WTC11 (cell line): ENCODE measurements around the gene MTPN. TPM values are rescaled to one million over a fixed set of nuclear protein-coding genes. Genes with fewer than 3 reads are reported as not detected.

Source experiments
- ATAC-seq: fragments of 200-7000 bp; cut with Tn5 transposase; 2 replicates; pipeline ENCODE4 v1.10.0; 2021; ENCODE audit warnings: mild to moderate bottlenecking, moderate library complexity
- CTCF ChIA-PET: fragments of 300-600 bp; sonication (Branson Sonifier 250); formaldehyde crosslinking; loops from one replicate; lab custom pipeline; 2021; ENCODE audit warnings: antibody characterized with exemption; lab: Charles Lee
- POLR2A ChIA-PET: fragments of 350-600 bp; sonication (Branson Sonifier 250); formaldehyde crosslinking; loops from one replicate; lab custom pipeline; 2021; ENCODE audit warnings: antibody characterized with exemption; lab: Charles Lee
- DNase-seq: peaks from one replicate; pipeline ENCODE4 v3.0.0; 2021; ENCODE audit warnings: low spot score
- H3K27ac Mint-ChIP-seq: 2 replicates; pipeline ENCODE4 v1.8.0; 2021; ENCODE audit warnings: mixed read lengths
- H3K27me3 Mint-ChIP-seq: 2 replicates; pipeline ENCODE4 v1.8.0; 2021; ENCODE audit warnings: low read depth, mild to moderate bottlenecking, moderate library complexity, mixed read lengths
- H3K36me3 Mint-ChIP-seq: 2 replicates; pipeline ENCODE4 v1.8.0; 2021; ENCODE audit warnings: mixed read lengths
- H3K4me1 Mint-ChIP-seq: 2 replicates; pipeline ENCODE4 v1.8.0; 2022; ENCODE audit warnings: mixed read lengths
- H3K4me3 Mint-ChIP-seq: 2 replicates; pipeline ENCODE4 v1.8.0; 2021; ENCODE audit warnings: mild to moderate bottlenecking, moderate library complexity, mixed read lengths
- H3K9me3 Mint-ChIP-seq: 2 replicates; pipeline ENCODE4 v1.8.0; 2021; ENCODE audit warnings: mixed read lengths
- ELF4 ChIP-seq: sonication (generic); formaldehyde crosslinking; IDR thresholded peaks from 2 replicates; pipeline ENCODE4 v1.8.1; 2022; ENCODE audit warnings: low read depth, mild to moderate bottlenecking, moderate library complexity, missing genetic modification reagents
- JUN ChIP-seq: sonication (generic); formaldehyde crosslinking; IDR thresholded peaks from 2 replicates; pipeline ENCODE4 v1.8.0; 2023; ENCODE audit warnings: mild to moderate bottlenecking, missing genetic modification reagents
- KAT7 ChIP-seq: sonication (generic); formaldehyde crosslinking; IDR thresholded peaks from 2 replicates; pipeline ENCODE4 v1.8.1; 2023; ENCODE audit warnings: missing genetic modification reagents, mild to moderate bottlenecking, borderline replicate concordance
- NFATC4 ChIP-seq: fragments of 250-450 bp; sonication (Bioruptor Pico); IDR thresholded peaks from 2 replicates; pipeline ENCODE4 v1.9.0; 2021; ENCODE audit warnings: mild to moderate bottlenecking
- NR3C1 ChIP-seq: sonication (generic); formaldehyde crosslinking; conservative IDR thresholded peaks from 2 replicates; pipeline ENCODE4 v1.8.1; 2023; ENCODE audit warnings: low read depth, mild to moderate bottlenecking, missing genetic modification reagents
- TP53 ChIP-seq: sonication (generic); formaldehyde crosslinking; IDR thresholded peaks from 2 replicates; pipeline ENCODE4 v1.8.1; 2023; ENCODE audit warnings: mild to moderate bottlenecking, missing genetic modification reagents
- ZNF263 ChIP-seq: sonication (generic); formaldehyde crosslinking; IDR thresholded peaks from 2 replicates; pipeline ENCODE4 v1.8.1; 2022; ENCODE audit warnings: low read depth, mild to moderate bottlenecking, moderate library complexity, missing genetic modification reagents
- ZNF423 ChIP-seq: fragments of 250-450 bp; sonication (Bioruptor Pico); IDR thresholded peaks from 2 replicates; pipeline ENCODE4 v2.1.2; 2022; ENCODE audit warnings: mild to moderate bottlenecking, moderate library complexity
- ZNF671 ChIP-seq: fragments of 250-450 bp; sonication (Bioruptor Pico); IDR thresholded peaks from 2 replicates; pipeline ENCODE4 v1.8.0; 2021; ENCODE audit warnings: mild to moderate bottlenecking
- total RNA-seq: library from RNA; stranded (reverse); gene quantifications from 3 replicates; pipeline ENCODE4 v1.2.3, GENCODE V29; 2021
- TF ChIP-seq, protein P1 (sequence below): fragments of 250-450 bp; sonication (Bioruptor Pico); IDR thresholded peaks from 2 replicates; pipeline ENCODE4 v1.8.0; 2021; ENCODE audit warnings: mild to moderate bottlenecking
- TF ChIP-seq, protein P2 (sequence below): sonication (generic); formaldehyde crosslinking; IDR thresholded peaks from 2 replicates; pipeline ENCODE4 v1.8.1; 2023; ENCODE audit warnings: mild to moderate bottlenecking, missing genetic modification reagents, moderate library complexity
- TF ChIP-seq, protein P3 (sequence below): sonication (generic); formaldehyde crosslinking; conservative IDR thresholded peaks from 2 replicates; pipeline ENCODE4 v1.8.1; 2023; ENCODE audit warnings: mild to moderate bottlenecking, low read depth, missing genetic modification reagents, moderate library complexity
- TF ChIP-seq, protein P4 (sequence below): sonication (generic); formaldehyde crosslinking; IDR thresholded peaks from 2 replicates; pipeline ENCODE4 v1.8.0; 2023; ENCODE audit warnings: missing genetic modification reagents
- TF ChIP-seq, protein P5 (sequence below): fragments of 250-450 bp; sonication (Bioruptor Pico); IDR thresholded peaks from 2 replicates; pipeline ENCODE4 v1.9.0; 2021; ENCODE audit warnings: mild to moderate bottlenecking
- TF ChIP-seq, protein P6 (sequence below): sonication (generic); formaldehyde crosslinking; IDR thresholded peaks from 2 replicates; pipeline ENCODE4 v1.8.1; 2022; ENCODE audit warnings: low read depth, mild to moderate bottlenecking, moderate library complexity, missing genetic modification reagents, borderline replicate concordance
- TF ChIP-seq, protein P7 (sequence below): sonication (generic); formaldehyde crosslinking; IDR thresholded peaks from 2 replicates; pipeline ENCODE4 v1.8.1; 2023; ENCODE audit warnings: mild to moderate bottlenecking, moderate library complexity, missing genetic modification reagents
- TF ChIP-seq, protein P8 (sequence below): sonication (generic); formaldehyde crosslinking; IDR thresholded peaks from 2 replicates; pipeline ENCODE4 v1.8.1; 2023; ENCODE audit warnings: mild to moderate bottlenecking, missing genetic modification reagents, moderate library complexity
- TF ChIP-seq, protein P9 (sequence below): fragments of 250-450 bp; sonication (Bioruptor Pico); IDR thresholded peaks from 2 replicates; pipeline ENCODE4 v1.9.0; 2021; ENCODE audit warnings: moderate library complexity, mild to moderate bottlenecking, inconsistent platforms, borderline replicate concordance

Gene MTPN
- total RNA-seq, 1 experiment from 2014 or later: 92.5 TPM

DNA sequence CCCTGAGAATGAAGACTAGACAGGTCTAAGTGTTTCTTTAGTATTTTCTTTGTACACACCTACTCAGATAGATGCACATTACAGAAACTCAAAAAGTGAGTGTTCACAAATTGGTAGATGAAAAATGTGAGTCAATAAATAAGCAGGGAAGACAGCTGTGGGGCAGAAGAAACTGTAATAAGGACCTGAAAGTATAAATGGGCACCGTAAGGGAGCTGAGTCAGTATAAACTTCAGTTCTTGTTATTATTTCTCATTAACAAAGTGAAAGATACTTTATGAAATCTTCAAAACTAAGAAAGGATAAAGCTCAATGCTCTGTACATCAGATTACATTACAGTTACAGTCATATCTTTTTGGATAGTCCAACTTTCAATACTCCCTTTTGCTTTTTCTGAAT is 2.5 kb downstream of the MTPN start (continued):
- TF ChIP-seq, protein P1, sequence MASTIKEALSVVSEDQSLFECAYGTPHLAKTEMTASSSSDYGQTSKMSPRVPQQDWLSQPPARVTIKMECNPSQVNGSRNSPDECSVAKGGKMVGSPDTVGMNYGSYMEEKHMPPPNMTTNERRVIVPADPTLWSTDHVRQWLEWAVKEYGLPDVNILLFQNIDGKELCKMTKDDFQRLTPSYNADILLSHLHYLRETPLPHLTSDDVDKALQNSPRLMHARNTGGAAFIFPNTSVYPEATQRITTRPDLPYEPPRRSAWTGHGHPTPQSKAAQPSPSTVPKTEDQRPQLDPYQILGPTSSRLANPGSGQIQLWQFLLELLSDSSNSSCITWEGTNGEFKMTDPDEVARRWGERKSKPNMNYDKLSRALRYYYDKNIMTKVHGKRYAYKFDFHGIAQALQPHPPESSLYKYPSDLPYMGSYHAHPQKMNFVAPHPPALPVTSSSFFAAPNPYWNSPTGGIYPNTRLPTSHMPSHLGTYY (CRISPR knock-in tag): no peak
- no peak for TF ChIP-seq ELF4 (CRISPR knock-in tag)
- TF ChIP-seq, protein P2, sequence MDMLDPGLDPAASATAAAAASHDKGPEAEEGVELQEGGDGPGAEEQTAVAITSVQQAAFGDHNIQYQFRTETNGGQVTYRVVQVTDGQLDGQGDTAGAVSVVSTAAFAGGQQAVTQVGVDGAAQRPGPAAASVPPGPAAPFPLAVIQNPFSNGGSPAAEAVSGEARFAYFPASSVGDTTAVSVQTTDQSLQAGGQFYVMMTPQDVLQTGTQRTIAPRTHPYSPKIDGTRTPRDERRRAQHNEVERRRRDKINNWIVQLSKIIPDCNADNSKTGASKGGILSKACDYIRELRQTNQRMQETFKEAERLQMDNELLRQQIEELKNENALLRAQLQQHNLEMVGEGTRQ (CRISPR knock-in tag): no peak
- TF ChIP-seq, all 79 proteins: peak for 0

DNA sequence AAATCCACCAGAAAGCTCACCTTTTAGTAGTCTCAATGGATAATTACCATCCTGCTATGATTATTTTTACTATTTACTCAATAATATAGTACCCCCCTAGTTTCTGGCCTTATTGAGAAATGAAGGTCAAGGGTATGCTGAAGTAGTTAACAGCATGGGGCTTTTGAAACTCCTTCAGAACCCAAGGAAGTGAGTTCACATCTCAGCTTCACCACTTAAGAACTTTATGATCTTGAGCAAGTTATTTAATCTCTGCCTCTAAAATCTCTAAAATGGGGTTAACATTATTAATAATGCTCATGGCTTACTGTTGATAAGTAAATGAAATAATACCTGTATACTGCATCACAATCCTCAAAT is 5.8 kb downstream of the MTPN start:
- Mint-ChIP-seq H3K27me3 (no peaks in the 10 kb centered on the region), H3K4me1 (peaks cover 12% of the 10 kb centered on the region), H3K27ac (no peak overlapping the region), H3K4me3 (no peak overlapping the region), H3K9me3 (no peaks in the 10 kb centered on the region), H3K36me3 (peaks cover 7% of the 10 kb centered on the region; the same call in 1 of the 2 replicates)
- no peak for DNase-seq
- ChIA-PET POLR2A (no interaction called here), CTCF (no interaction called here)
- no peak for ATAC-seq
- no peak for TF ChIP-seq ZNF423 (CRISPR knock-in tag)
- no peak for TF ChIP-seq JUN (CRISPR knock-in tag)
- TF ChIP-seq, protein P3, sequence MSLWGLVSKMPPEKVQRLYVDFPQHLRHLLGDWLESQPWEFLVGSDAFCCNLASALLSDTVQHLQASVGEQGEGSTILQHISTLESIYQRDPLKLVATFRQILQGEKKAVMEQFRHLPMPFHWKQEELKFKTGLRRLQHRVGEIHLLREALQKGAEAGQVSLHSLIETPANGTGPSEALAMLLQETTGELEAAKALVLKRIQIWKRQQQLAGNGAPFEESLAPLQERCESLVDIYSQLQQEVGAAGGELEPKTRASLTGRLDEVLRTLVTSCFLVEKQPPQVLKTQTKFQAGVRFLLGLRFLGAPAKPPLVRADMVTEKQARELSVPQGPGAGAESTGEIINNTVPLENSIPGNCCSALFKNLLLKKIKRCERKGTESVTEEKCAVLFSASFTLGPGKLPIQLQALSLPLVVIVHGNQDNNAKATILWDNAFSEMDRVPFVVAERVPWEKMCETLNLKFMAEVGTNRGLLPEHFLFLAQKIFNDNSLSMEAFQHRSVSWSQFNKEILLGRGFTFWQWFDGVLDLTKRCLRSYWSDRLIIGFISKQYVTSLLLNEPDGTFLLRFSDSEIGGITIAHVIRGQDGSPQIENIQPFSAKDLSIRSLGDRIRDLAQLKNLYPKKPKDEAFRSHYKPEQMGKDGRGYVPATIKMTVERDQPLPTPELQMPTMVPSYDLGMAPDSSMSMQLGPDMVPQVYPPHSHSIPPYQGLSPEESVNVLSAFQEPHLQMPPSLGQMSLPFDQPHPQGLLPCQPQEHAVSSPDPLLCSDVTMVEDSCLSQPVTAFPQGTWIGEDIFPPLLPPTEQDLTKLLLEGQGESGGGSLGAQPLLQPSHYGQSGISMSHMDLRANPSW: no peak
- TF ChIP-seq ZNF263 (CRISPR knock-in tag): no peak
- TF ChIP-seq ZNF671: no peak
- TF ChIP-seq, protein P4, sequence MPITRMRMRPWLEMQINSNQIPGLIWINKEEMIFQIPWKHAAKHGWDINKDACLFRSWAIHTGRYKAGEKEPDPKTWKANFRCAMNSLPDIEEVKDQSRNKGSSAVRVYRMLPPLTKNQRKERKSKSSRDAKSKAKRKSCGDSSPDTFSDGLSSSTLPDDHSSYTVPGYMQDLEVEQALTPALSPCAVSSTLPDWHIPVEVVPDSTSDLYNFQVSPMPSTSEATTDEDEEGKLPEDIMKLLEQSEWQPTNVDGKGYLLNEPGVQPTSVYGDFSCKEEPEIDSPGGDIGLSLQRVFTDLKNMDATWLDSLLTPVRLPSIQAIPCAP (CRISPR knock-in tag): no peak
- TF ChIP-seq TP53 (CRISPR knock-in tag): no peak
- TF ChIP-seq NR3C1: no peak
- TF ChIP-seq, protein P5, sequence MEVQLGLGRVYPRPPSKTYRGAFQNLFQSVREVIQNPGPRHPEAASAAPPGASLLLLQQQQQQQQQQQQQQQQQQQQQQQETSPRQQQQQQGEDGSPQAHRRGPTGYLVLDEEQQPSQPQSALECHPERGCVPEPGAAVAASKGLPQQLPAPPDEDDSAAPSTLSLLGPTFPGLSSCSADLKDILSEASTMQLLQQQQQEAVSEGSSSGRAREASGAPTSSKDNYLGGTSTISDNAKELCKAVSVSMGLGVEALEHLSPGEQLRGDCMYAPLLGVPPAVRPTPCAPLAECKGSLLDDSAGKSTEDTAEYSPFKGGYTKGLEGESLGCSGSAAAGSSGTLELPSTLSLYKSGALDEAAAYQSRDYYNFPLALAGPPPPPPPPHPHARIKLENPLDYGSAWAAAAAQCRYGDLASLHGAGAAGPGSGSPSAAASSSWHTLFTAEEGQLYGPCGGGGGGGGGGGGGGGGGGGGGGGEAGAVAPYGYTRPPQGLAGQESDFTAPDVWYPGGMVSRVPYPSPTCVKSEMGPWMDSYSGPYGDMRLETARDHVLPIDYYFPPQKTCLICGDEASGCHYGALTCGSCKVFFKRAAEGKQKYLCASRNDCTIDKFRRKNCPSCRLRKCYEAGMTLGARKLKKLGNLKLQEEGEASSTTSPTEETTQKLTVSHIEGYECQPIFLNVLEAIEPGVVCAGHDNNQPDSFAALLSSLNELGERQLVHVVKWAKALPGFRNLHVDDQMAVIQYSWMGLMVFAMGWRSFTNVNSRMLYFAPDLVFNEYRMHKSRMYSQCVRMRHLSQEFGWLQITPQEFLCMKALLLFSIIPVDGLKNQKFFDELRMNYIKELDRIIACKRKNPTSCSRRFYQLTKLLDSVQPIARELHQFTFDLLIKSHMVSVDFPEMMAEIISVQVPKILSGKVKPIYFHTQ (CRISPR knock-in tag): no peak
- no peak for TF ChIP-seq NFATC4 (CRISPR knock-in tag)
- TF ChIP-seq, protein P6, sequence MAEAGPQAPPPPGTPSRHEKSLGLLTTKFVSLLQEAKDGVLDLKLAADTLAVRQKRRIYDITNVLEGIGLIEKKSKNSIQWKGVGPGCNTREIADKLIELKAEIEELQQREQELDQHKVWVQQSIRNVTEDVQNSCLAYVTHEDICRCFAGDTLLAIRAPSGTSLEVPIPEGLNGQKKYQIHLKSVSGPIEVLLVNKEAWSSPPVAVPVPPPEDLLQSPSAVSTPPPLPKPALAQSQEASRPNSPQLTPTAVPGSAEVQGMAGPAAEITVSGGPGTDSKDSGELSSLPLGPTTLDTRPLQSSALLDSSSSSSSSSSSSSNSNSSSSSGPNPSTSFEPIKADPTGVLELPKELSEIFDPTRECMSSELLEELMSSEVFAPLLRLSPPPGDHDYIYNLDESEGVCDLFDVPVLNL (CRISPR knock-in tag): no peak
- no peak for TF ChIP-seq KAT7 (CRISPR knock-in tag)
- TF ChIP-seq, protein P7, sequence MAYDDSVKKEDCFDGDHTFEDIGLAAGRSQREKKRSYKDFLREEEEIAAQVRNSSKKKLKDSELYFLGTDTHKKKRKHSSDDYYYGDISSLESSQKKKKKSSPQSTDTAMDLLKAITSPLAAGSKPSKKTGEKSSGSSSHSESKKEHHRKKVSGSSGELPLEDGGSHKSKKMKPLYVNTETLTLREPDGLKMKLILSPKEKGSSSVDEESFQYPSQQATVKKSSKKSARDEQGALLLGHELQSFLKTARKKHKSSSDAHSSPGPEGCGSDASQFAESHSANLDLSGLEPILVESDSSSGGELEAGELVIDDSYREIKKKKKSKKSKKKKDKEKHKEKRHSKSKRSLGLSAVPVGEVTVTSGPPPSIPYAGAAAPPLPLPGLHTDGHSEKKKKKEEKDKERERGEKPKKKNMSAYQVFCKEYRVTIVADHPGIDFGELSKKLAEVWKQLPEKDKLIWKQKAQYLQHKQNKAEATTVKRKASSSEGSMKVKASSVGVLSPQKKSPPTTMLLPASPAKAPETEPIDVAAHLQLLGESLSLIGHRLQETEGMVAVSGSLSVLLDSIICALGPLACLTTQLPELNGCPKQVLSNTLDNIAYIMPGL (CRISPR knock-in tag): no peak
- TF ChIP-seq, protein P8, sequence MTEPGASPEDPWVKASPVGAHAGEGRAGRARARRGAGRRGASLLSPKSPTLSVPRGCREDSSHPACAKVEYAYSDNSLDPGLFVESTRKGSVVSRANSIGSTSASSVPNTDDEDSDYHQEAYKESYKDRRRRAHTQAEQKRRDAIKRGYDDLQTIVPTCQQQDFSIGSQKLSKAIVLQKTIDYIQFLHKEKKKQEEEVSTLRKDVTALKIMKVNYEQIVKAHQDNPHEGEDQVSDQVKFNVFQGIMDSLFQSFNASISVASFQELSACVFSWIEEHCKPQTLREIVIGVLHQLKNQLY: no peak
- TF ChIP-seq, protein P9, sequence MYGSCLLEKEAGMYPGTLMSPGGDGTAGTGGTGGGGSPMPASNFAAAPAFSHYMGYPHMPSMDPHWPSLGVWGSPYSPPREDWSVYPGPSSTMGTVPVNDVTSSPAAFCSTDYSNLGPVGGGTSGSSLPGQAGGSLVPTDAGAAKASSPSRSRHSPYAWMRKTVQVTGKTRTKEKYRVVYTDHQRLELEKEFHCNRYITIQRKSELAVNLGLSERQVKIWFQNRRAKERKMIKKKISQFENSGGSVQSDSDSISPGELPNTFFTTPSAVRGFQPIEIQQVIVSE (CRISPR knock-in tag): no peak
